Heart right ventricle (tissue), 16 donors: ENCODE results near the gene RUVBL2. TPM values are rescaled to one million over a fixed set of nuclear protein-coding genes. Genes with fewer than 3 reads are reported as not detected.
"Not testable (repeated sequence)": the region's sequence is repeated elsewhere in the genome, so short reads cannot be mapped to it uniquely, and the experiment has no call there.

Experiments
- ATAC-seq, 8 donors: fragments of 200-7000 bp; cut with Tn5 transposase; one replicate each; pipeline ENCODE4 v1.9.1; 2020; ENCODE audit warnings: mild to moderate bottlenecking in 8 of 8, moderate library complexity in 8 of 8, moderate number of reproducible peaks in 1 of 8
- DNase-seq, 2 donors: peaks; one replicate each; pipeline ENCODE4 v3.0.0-alpha.2; 2020
- H3K27ac ChIP-seq, 10 donors: fragments of 200-600 bp; sonication (generic) in 2 of 10; one replicate each; pipeline versions ENCODE4 v1.5.0 to v1.8.0; 2020 to 2022; ENCODE audit warnings: mild to moderate bottlenecking in 3 of 10
- H3K27me3 ChIP-seq, 7 donors: fragments of 200-600 bp; one replicate each; pipeline ENCODE4 v1.8.0; 2021 to 2022; ENCODE audit warnings: mild to moderate bottlenecking in 2 of 7
- H3K36me3 ChIP-seq, 9 donors: fragments of 200-600 bp; sonication (generic) in 1 of 9; one replicate each; pipeline versions ENCODE4 v1.5.0 to v1.8.0; 2020 to 2022; ENCODE audit warnings: mild to moderate bottlenecking in 2 of 9
- H3K4me1 ChIP-seq, 9 donors: fragments of 200-600 bp; sonication (generic) in 1 of 9; one replicate each; pipeline versions ENCODE4 v1.5.0 to v1.8.0; 2020 to 2022; ENCODE audit warnings: mild to moderate bottlenecking in 4 of 9
- H3K4me3 ChIP-seq, 10 donors: fragments of 200-600 bp; sonication (generic) in 2 of 10; one replicate each; pipeline versions ENCODE4 v1.5.0 to v1.8.0; 2020 to 2022; ENCODE audit warnings: mild to moderate bottlenecking in 7 of 10, moderate library complexity in 2 of 10
- H3K9me3 ChIP-seq, 11 donors: fragments of 200-600 bp in 10 of 11; sonication (generic) in 2 of 11; one replicate each; pipeline versions ENCODE4 v1.5.0 to v1.8.0; 2013 to 2022; ENCODE audit warnings: mild to moderate bottlenecking in 2 of 11, control low read depth in 1 of 11, moderate library complexity in 1 of 11
- CTCF ChIP-seq, 9 donors: fragments of 200-600 bp; sonication (generic) in 2 of 9; IDR thresholded peaks; one replicate each; pipeline versions ENCODE4 v1.5.0 to v1.8.0; 2021 to 2022; ENCODE audit warnings: antibody characterized with exemption in 9 of 9, mild to moderate bottlenecking in 5 of 9, moderate library complexity in 1 of 9
- WGBS, 2 donors: extraction: QIAGEN DNeasy Blood & Tissue Kit; methylation state at CpG; one replicate each; pipeline ENCODE4 v1.1.7; 2013; ENCODE audit warnings: inconsistent platforms in 1 of 2; 5-methylcytosine and 5-hydroxymethylcytosine counted together
- intact Hi-C, 10 donors: fragments of 100-400 bp; cut with DNase I; formaldehyde crosslinking; loops; one replicate each; pipeline versions ENCODE4 v1.11.1 to v1.14.2; 2022
- polyA plus RNA-seq, 2 donors: library from polyadenylated mRNA; stranded (reverse); fragments of 200-250 nt; gene quantifications; one replicate each; pipeline ENCODE4 v1.2.3, GENCODE V29; 2013
- total RNA-seq, 10 donors: library from RNA; stranded (reverse); fragmentation: NEBNext Ultra II Directional in 3 of 10; extraction: Animal tissue kit (Norgen Biotek cat#: 25700) in 3 of 10; gene quantifications; one replicate each; pipeline versions ENCODE4 v1.2.1 to v1.2.4, GENCODE V29; 2021 to 2023
- donor health status: Arrhythmogenic right ventricular cardiomyopathy.
- donor health status: ischemic (EF 13 %, LVEDD 7.1; RV severe dilation, severe dysfunction).
- donor health status: healthy with polysubstance abuse.
- donor health status: DM: no; HTN: yes; CAD: no.
- donor health status: DM: no; HTN: no; CAD: no.
- donor health status: ischemic (EF 25% LVEDD 6.9; RV normal size, moderate dysfunction).
- donor health status: ischemic (EF 25% LVEDD 5.7; RV mildly dilated, moderate dysfunction).
- donor health status: healthy.
- donor health status: DM: yes; HTN: yes; CAD: no.
- donor health status: Ischemic cardiomyopathy.
- donor health status: ischemic (EF 35%, LVEDD 5.7; RV mildly dilated, moderate dysfunction).
- donor health status: nonischemic (EF 11% LVEDD 7.7; RV severe dilation, severe dysfunction).
- donor health status: DM: yes; HTN: yes; CAD: no.
- donor health status: PGD.
- donor health status: ischemic (EF 29% LVEDD 5.4; RV normal size, mild dysfunction).
- donor health status: nonischemic (EF 23%, LVEDD 6.1; RV moderate dilation, normal function).

Gene RUVBL2
- total and polyA plus RNA-seq, 12 donors = 40.1 to 108 (median 49.8) TPM

- peak; percentile 78 to 90 (median 87) for ATAC-seq
- peak; percentile 43 to 66 for DNase-seq
Measured at GRCh38 chr19:49056101-49056901, 62.6 kb downstream of the RUVBL2 start.

GRCh38 chr19:49056902-49057596 lies 63.4 kb downstream of the RUVBL2 start:
- H3K9me3 ChIP-seq, H3K27ac ChIP-seq, H3K36me3 ChIP-seq, DNase-seq, intact Hi-C loops: not testable (repeated sequence)
- Histone ChIP-seq H3K27me3 (peaks cover 0 to 57% (median 23%) of the 10 kb centered on the region in 7 donors), H3K4me3 (peak overlapping the region; percentile 14 to 73 (median 62)), H3K4me1 (peaks cover 0 to 25% (median 23%) of the 10 kb centered on the region in 9 donors)
- peak; percentile 13 to 48 (median 30) for ATAC-seq
- WGBS, 2 donors = 4 to 7% methylated on average over 23 to 34 of the region's 34 CpGs

More at GRCh38 chr19:49056101-49056901, 62.6 kb downstream of the RUVBL2 start:
- Histone ChIP-seq H3K36me3 (no peaks in the 10 kb centered on the region), H3K4me3 (peak overlapping the region; percentile 14 to 73 (median 62)), H3K27ac (no peak overlapping the region), H3K4me1 (peaks cover 0 to 25% (median 23%) of the 10 kb centered on the region in 9 donors), H3K27me3 (peaks cover 0 to 52% (median 21%) of the 10 kb centered on the region in 7 donors), H3K9me3 (no peaks in the 10 kb centered on the region)
- intact Hi-C loops = no loop called here
- TF ChIP-seq CTCF (IDR thresholded peaks at IDR 0.05) = peak in 8 of 9 donors; percentile 8 to 63 (median 46)
- 0 to 1% methylated on average over 62 to 63 of the region's 63 CpGs for WGBS, 2 donors

GRCh38 chr19:49057636-49058234 lies 64.0 kb downstream of the RUVBL2 start, which contains the start of gene CGB7:
CGB7 (minus strand) TSS chr19:49057749; CDS start chr19:49055375, 2,374 bp downstream.
- DNase-seq (peak; percentile 76 to 80), ATAC-seq (peak; percentile 50 to 88 (median 80))
- no peak for TF ChIP-seq CTCF (IDR thresholded peaks at IDR 0.05)
- Histone ChIP-seq H3K36me3 (no peaks in the 10 kb centered on the region), H3K4me1 (peaks cover 0 to 25% (median 23%) of the 10 kb centered on the region in 9 donors), H3K27me3 (peaks cover 0 to 64% (median 28%) of the 10 kb centered on the region in 7 donors), H3K4me3 (peak within 1 kb of the TSS; percentile 18 to 73 (median 62)), H3K27ac (no peak within 1 kb of the TSS), H3K9me3 (no peaks in the 10 kb centered on the region)
- 2 to 6% methylated on average over 36 to 38 of the region's 38 CpGs for WGBS, 2 donors
- intact Hi-C loops = no loop called here

- no peak for ATAC-seq
Measured at GRCh38 chr19:49058562-49058961, 64.9 kb downstream of the RUVBL2 start.

More at GRCh38 chr19:49058562-49058961, 64.9 kb downstream of the RUVBL2 start:
- no peak for TF ChIP-seq CTCF (IDR thresholded peaks at IDR 0.05)
- Histone ChIP-seq H3K27me3 (peaks cover 0 to 72% (median 34%) of the 10 kb centered on the region in 7 donors), H3K27ac (no peak overlapping the region), H3K4me1 (peaks cover 0 to 25% (median 23%) of the 10 kb centered on the region in 9 donors), H3K4me3 (no peak overlapping the region), H3K9me3 (no peaks in the 10 kb centered on the region), H3K36me3 (no peaks in the 10 kb centered on the region)
- intact Hi-C loops = no loop called here
- no peak for DNase-seq
- WGBS, 2 donors = 52 to 62% methylated on average over 10 of the region's 10 CpGs
